Caki2 (cell line): ENCODE data around the gene TMC6. TPM values are rescaled to one million over a fixed set of nuclear protein-coding genes. Genes with fewer than 3 reads are reported as not detected.
"Not testable (repeated sequence)": the region's sequence is repeated elsewhere in the genome, so short reads cannot be mapped to it uniquely, and the experiment has no call there.

ENCODE experiments used
- DNase-seq: peaks from one replicate; pipeline ENCODE4 v3.0.0-alpha.2; 2015; ENCODE audit warnings: low read depth
- in situ Hi-C: cut with HindIII; loops from 2 replicates; pipeline ENCODE4 v1.10.0; 2016; ENCODE audit warnings: low sequenced_read_pairs, low pct_unique_long_range_greater_than_20kb, mixed read lengths
- total RNA-seq: library from RNA; depleted of rRNA; stranded (reverse); fragments of >200 nt; shearing (Covaris generic); gene quantifications from 2 replicates; pipeline ENCODE4 v1.2.3, GENCODE V29; 2014; ENCODE audit warnings: low replicate concordance

The TMC6 gene
- total RNA-seq, 1 experiment from 2014 or later, result 31.4 TPM

- no peak for DNase-seq
- in situ Hi-C loops, result no loop called here
These were observed 24.0 kb downstream of the TMC6 start for GRCh38 chr17:78104540-78104941.

GRCh38 chr17:78103311-78103710 lies 25.2 kb downstream of the TMC6 start:
- in situ Hi-C loops, result no loop called here
- DNase-seq, result no peak

DNA sequence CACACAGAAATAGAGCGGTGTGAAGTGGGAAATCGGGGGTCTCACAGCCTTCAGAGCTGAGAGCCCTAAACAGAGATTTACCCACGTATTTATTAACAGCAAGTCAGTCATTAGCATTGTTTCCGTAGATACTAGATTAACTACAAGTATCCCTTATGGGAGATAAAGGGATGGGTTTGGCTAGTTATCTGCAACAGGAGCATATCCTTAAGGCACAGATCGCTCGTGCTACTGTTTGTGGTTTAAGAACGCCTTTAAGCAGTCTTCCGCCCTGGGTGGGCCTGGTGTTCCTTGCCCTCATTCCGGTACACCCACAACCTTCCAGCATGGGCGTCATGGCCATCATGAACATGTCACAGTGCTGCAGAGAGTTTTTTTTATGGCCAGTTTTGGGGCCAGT lies 27.0 kb downstream of the TMC6 start:
- in situ Hi-C loops, result no loop called here
- DNase-seq, result no peak

- in situ Hi-C loops, result no loop called here
- DNase-seq, result no peak
These were observed 27.4 kb downstream of the TMC6 start for GRCh38 chr17:78101112-78101511.

- DNase-seq, result no peak
- in situ Hi-C loops, result no loop called here
These were observed 32.5 kb downstream of the TMC6 start for GRCh38 chr17:78096093-78096492.

DNA sequence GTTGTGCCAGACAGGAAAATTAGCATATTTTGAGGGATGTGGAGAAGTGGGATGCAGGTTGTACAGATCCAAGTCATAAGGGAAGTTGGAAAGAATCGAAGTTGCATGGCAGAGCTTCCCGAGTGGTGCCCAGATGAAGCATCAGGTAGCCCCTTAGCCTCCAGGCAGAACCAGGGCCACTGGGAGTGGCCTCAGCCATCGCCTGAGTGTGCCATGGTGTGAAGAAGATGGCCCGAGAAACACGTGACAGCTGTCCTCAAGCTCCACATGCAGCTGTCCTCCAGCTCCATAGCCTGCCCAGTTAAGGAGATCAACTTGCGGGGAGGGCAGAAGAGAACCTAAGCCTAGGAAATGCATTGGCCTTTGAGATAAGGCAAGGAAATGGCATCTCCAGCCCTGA lies 33.5 kb downstream of the TMC6 start:
- DNase-seq, result no peak
- in situ Hi-C loops, result no loop called here

DNA sequence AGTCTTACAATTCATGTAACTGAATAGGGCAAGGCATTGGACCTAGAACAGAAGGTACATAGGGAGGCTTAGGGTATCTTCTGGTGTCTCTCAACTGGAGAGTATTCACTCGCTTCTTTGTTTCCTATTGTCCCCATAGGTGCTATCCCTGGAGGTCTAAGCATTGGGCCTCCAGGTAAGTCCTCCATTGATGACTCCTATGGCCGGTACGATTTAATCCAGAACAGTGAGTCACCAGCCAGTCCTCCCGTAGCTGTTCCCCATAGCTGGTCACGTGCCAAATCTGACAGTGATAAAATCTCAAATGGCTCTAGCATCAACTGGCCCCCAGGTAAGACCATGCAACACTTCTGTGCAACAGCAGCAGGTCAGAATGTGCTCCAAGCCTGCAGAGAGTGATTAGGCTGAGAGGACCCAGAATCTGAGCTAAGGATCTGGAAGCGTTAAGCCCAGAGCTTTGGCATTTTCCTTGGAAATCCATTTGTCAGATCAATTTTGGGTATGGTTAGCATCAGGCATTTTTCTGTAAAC lies 35.7 kb downstream of the TMC6 start:
- no peak for DNase-seq
- in situ Hi-C loops, result no loop called here

DNA sequence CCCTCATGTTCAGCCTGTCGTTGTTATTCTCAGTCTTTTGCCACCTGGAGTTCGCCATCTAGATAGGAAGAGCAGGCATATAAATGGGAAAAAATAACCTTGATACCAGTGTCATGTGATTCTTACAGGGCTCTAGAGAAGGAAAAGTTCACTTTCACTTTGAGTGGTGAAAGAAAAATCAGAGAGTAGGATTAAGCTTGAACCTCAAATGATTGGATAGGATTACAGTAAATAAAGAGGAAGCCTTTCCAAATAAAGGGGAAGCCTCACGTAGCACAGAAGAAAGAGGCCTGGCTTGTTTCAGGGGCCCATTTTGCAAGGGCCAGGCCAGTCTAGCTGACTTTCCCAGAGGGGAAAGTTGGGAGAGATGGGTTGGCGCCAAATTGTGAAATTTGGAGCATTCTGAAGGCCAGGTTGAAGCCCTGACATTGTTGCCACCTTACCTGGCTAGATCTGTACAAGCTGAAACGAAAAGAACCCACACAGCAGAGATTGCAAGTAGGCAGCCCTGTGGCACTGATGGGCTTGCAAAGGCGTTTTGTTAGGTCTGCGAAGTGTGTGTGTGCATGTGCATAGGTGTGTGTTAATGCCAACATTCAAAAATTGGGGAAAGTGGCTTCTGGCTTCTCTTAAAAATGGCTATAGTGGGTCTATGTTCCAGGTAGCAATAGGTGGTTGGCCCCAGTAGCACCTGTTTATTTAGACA lies 38.8 kb downstream of the TMC6 start:
- no peak for DNase-seq
- in situ Hi-C loops, result no loop called here

DNA sequence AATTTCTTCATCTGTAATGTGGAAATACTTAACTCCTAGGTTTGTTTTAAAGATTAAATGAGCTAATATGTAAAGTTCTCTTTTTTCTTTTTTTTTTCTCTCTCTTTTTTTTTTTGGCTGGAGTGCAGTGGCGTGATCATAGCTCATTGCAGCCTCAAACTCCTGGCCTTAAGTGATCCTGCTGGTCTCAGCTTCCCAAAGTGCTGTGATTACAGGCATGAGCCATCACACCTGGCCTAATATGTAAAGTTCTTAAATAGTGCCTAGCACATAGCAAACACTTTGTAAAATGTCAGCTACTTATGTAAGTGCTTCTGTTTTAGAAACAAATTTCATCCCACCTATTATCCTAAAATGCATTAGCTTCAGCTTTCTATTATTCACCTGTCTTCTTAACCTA lies 40.0 kb downstream of the TMC6 start:
- in situ Hi-C loops, result no loop called here
- no peak for DNase-seq

DNA sequence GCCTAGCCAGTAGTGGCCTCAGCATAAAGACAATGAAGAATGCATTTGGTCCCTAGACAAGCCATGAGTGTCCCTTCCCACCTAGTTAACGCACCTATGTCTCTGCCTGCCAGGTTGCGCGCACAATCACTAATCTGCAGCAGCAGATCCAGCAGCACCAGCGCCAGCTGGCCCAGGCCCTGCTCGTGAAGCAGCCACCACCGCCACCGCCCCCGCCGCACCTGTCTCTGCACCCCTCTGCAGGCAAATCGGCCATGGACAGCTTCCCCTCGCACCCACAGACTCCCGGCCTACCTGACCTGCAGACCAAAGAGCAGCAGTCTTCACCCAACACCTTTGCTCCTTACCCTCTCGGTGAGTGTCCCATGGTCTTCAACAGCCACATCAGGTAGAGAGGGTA lies 41.8 kb downstream of the TMC6 start:
- in situ Hi-C loops, result no loop called here
- DNase-seq, result no peak

DNA sequence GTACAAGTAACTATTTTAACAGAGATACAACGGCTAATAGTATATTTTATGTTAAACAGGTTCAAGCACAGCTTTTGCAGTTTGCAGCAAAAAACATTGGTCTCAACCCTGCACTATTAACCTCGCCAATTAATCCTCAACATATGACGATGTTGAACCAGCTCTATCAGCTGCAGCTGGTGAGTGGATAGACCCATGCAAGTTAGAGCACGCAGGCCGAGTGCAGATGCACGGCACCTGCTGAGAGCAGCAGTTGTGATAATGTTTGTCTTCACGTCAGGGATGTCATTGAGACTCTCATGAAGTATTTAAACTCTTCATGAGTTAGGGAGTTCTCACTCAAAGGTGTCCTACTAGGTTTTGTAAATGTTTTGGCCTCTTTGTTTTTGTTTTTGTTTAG lies 45.6 kb downstream of the TMC6 start:
- in situ Hi-C loops, result no loop called here
- DNase-seq, result no peak

DNA sequence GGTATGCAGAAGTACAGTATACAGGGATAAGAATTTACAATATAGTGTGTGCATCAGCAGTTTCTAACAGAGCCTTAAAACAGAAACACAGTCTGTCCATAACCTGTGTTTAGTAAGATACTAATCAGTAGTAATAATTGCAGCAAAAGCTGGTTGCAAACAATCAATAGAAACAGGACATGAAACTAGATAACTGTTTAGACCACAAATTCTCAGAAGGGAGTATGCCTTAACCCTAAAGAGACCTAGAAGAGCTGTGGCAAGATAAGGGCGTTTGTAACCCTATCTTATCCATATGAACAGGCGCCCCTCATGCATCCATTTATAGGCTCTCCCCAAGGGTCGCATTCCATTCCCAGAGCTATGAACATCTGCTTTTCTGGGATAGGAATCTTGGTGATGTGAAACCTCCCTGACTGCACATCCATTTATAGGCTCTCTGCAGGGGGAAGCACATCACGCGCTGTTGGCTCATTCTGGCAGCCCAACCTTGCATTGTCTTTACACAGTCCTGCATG lies 46.1 kb downstream of the TMC6 start:
- in situ Hi-C loops, DNase-seq: not testable (repeated sequence)

DNA sequence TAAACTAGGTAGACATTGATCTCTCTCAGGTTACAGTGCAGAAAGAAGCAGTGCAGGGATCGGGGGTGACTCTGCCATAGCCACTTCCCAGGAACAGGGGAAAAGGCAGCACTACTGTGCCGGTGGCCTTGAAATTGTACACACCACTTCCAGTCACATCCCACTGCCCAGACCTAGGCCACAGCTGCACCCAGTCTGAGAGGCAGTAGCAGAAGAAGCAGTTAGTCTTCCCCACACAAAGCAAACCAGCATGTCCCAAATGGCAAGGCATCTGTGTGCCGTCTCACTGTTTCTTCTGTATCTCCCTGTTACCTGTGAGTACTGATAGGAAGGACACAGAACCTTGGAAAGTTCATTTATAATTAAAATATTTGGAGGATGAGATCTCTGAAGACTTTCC lies 47.0 kb downstream of the TMC6 start:
- no peak for DNase-seq
- in situ Hi-C loops, result no loop called here

DNA sequence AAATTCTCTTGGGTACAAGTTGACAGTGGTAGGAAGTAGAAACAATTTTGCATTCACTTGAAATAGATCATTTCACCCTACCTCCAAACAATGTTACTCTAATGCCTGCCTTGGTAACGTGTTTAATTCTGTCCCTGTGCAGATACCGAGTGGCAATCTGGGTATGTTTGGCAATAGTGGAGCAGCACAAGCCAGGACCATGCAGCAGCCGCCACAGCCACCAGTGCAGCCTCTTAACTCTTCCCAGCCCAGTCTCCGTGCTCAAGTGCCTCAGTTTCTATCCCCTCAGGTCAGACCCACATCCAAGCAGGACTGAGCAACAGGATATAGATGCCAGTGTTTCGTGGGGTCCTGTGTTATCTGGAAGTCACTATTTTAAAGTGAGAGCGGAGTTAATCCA lies 49.3 kb downstream of the TMC6 start:
- DNase-seq, result no peak
- in situ Hi-C loops, result no loop called here

DNA sequence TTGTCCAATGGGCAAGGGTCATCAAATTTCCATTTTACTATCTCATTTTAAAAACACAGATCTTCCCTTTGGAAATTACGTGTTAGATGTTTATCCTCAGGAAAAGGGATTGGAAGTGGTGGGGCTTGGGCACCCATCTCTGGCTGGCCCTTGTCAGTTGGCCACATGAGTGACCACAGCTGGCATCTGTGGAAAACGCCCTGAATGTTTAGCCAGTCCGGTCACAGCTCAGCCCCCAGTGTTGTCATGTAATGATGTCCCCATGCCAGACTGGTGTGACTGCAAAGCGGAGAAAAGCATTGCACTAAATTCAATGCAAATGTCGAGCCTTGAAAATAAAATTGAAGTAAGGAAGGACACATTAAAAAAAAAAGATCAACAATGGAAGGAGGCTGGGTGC lies 53.0 kb downstream of the TMC6 start:
- in situ Hi-C loops, result no loop called here

DNA sequence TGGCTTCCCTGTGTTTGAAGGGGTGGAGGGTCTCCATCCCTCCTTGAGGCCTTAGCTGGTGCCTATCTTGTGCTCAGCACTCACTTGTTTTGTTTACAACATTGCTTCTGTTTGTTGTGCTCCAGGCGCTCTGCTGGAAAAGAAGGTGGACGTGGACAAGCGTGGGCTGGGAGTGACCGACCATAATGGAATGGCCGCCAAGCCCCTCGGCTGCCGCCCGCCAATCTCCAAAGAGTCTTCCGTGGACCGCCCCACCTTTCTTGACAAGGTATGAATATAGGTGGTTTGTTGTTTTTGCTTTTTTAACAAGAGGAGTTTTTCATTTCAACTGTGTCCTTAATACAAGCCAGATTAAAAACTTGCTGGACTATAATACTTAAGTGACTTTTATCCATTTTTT lies 53.5 kb downstream of the TMC6 start:
- in situ Hi-C loops, result no loop called here
- DNase-seq, result no peak

More for the DNA sequence above, 53.0 kb downstream of the TMC6 start:
- DNase-seq, result no peak

GRCh38 chr17:78072961-78073360 lies 55.6 kb downstream of the TMC6 start:
- DNase-seq, result no peak
- in situ Hi-C loops, result no loop called here

DNA sequence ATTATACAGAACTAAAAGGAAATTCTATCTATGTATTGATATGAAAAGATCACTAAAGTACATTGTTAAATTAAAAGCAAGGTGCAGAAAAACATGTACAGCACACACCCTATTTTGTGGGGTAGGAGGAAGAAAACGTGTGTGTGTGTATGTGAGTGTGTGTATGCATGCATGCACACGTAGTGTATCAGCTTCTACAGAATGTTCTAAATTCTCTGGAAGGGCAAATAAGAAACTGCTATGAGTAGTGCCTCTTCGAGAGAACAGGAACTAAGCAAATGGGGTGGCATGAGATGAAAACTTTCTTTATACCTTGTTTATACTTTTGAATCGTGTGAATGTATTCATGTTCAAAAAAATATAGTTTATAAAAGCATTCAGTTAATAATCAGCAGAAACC lies 58.9 kb downstream of the TMC6 start:
- in situ Hi-C loops, result no loop called here
- DNase-seq, result no peak

DNA sequence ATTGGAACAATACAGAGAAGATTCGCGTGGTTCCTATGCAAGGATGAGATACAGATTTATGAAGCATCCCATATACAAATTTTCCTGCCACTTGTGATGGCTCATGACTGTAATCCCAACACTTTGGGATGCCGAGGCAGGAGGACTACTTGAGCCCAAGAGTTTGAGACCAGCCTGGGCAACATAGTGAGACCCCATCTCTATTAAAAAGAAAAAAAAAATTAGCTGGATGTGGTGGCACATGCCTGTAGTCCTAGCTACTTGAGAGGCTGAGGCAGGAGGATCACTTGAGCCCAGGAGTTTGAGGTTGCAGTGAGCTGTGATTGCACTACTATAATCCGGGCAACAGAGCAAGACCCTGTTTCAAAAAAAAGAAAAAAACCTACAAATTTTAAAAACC lies 61.6 kb downstream of the TMC6 start:
- in situ Hi-C loops, DNase-seq: not testable (repeated sequence)

- in situ Hi-C loops, result no loop called here
- DNase-seq, result no peak
These were observed 63.8 kb downstream of the TMC6 start for GRCh38 chr17:78064708-78065107.
